Measurements from ENCODE around the gene PLIN1.

PLIN1 gene

DNA sequence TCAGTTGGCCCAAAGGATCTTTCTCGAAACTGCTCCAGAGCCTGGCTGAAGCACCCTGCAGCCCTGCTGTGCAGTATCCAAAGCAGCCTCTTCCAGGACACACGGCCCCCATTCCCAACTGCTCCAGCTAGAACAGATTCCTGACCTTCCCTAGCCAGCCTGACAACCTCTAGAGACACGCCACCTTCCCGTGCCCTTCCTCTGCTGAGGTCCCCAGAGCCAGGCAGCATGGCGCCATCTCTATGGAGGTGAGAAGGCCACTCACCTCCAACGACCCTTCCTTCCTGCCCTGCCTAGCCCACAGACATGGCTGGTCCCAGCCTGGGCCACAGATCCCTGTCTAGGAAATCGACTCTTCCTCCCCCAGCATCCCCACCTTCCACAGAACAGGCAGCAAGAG, 27.0 kb downstream of the PLIN1 start:
- no peak for DNase-seq

DNA sequence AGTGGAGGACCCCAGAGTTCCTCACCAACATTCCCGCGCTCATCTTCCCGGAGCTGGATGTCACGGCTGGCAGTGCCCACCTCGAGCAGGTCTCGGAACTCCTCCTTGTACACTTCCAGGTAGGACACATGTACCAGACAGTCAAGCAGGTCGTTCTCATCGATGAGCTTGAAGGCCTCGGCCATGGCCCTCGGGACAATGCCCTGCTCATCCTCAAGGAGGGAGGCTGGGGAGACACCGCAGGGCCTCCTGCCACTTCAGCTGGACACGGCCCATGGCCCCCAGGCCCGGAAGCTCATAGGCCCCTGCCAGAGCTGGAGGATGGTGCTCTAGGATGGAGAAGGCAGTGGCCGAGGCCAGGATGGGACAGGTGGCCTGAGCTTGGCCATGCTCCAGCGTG, 29.5 kb downstream of the PLIN1 start:
- no peak for DNase-seq

DNA sequence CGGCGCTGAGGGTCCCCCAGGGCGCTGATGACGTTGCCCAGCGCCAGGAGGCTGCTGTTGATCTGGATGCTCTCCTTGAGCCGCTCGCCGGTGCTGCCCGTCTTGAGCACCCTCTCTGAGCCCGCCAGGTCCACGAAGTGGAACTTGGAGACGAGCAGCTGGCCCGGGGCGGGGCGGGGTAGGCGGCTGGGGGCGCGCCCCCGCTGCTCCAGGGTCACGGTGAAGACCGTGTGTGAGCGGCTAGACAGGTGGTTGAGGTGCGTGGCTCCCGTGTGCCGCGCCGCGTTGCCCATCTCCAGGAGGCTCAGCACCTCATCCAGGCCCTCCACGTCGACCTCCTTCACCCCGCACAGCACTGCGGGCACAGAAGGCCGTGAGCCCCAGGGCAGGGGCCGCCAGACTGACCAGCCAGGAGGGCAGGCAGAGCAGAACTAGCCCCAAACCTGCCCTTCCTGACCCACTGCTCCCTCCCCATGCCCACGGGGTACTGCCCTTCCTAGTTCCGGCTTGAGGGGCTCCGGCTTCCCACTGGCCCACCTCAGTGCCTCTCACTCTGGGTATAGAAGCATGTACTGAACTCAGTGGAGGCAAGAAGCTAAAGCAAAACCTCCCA, 30.0 kb downstream of the PLIN1 start:
- no peak for DNase-seq

- DNase-seq = no peak
These were observed 30.8 kb downstream of the PLIN1 start for GRCh38 chr15:89648106-89649012.

- DNase-seq = no peak
These were observed 31.8 kb downstream of the PLIN1 start for GRCh38 chr15:89647191-89647851.

GRCh38 chr15:89646416-89647141, 32.6 kb downstream of the PLIN1 start:
- DNase-seq = no peak

DNA sequence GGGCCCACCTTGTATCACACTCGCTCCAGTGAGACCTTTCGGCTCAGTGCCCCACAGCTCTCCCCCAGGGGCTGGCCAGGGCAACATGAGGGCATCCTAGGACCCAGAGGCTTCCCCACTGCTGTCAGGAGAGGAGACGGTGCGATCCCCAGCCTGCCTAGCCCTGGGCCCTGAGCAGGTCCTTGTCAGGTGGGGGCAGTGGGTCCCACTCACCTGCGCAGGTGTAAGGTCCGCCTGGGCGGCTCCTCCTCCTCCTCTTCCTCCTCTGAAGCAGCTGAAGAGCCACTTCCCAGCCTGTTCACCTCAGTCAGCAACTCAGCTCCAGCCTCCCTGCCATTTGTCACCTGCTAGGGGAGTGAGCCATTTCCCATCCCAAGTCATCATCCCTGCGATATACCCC, 33.5 kb downstream of the PLIN1 start:
- DNase-seq = no peak

- DNase-seq = no peak
These were observed 37.1 kb downstream of the PLIN1 start for GRCh38 chr15:89642106-89642505.

DNA sequence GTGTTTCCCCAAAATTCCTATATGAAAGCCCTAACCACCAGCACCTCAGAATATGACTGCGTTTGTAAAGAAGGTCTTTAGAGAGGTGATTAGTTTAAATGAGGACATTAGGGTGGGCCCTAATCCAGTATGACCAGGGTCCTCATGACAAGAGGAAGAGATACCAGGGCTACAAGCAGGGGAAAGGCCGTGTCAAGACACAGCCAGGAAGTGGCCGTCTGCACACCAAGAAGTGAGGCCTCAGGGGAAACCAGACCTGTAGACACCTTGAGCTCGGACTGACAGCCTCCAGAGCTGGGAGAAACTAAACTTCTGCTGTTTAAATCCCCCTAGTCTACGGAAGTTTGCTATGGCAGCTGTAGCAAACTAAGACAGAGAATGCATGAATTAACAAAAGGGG, 38.1 kb downstream of the PLIN1 start:
- no peak for DNase-seq

DNA sequence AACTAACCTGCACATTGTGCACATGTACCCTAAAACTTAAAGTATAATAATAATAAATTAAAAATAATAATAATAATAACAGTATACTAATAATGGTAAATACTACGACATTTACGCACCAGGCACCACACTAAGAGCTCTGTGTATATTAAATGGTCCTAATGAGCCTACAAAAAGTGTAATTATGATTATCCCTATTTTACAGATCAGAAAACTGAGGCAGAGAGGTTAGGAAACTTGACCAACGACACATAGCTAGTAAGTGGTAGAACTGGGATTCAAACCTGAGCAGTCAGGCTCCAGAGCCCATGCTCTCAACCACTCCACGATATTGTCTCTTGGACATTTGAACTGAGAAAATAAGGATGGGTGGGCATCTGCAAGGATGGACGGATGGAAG, 38.9 kb downstream of the PLIN1 start:
- DNase-seq = no peak

DNA sequence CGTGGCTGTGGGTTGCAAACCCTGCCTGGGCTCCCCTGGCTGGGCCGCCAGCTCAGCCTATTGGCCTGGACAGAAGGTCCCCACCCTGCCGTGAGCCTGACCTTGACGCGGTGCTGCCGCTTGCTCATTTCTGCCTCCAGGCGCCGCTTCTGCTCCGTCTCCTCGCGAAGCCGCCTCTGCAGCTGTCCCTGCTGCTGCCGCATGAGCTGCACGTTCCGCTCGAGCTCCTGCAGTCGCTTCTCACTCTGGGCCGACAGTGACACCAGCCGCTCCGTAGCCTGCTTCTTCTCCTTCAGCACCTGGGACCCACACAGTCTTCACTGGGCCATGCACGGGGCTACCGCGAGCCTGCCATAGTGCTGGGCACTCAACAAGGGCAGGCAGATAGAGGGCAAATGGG, 45.6 kb downstream of the PLIN1 start:
- no peak for DNase-seq

DNA sequence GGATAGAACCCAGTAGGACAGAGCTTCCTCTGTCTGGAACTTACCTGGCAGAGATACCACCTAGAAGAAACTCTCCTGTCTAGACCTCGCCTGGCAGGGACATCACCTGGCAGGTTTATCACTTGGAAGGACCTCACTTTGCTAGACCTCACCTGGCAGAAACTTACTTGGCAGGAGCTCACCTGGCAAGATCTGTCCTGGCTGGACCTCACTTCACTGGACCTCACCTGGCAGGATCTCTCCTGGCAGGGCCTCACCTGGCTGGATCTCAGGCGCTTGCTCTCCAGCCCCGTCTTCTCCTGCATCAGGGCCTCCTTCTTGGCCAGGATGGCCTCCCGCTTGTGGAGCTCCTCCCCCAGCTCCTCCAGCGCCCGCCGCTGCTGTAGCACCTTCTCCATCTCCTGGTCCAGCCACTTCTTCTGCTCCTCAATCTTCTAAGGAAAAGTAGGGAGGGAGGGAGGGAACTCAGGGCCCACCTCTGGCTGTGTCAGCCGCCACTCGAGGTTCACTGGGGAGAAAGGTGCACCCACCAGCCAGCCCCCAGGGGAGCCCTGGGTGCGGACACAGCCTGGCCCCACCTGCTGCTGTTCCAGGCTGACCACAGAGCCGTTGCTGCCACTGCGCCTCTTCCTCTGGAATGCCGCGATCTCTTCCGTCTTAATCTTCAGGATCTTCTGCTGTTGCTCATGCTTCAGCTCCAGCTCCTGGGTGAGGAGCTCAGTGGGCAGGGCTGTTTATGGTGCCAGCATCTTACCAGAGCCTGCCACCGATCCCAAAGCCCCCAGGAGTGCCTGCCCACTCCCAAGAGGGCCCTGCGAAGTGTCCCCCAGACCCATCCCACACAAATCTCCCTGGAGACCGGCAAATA, 46.4 kb downstream of the PLIN1 start:
- no peak for DNase-seq

DNA sequence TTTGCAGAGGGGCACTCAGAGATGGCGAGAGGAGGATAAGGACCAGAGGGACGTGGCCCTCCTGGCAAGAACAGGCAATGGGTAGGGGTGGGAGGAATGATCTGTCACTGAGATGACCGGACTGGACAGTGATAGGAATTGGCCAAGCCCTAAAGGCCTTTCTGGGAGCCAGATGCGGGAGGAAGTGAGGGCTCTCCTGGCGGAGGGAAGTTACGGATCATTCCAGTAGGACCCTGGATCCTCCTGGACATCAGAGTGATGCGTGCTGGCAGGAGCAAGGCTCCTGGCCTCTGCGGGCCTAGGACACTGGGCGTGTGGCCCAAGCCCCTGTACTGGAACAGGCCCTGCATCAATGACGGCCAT, 47.3 kb downstream of the PLIN1 start:
- no peak for DNase-seq

- DNase-seq = no peak
These were observed 47.9 kb downstream of the PLIN1 start for GRCh38 chr15:89630974-89631901.

- no peak for DNase-seq
These were observed 48.9 kb downstream of the PLIN1 start for GRCh38 chr15:89630260-89630659.

DNA sequence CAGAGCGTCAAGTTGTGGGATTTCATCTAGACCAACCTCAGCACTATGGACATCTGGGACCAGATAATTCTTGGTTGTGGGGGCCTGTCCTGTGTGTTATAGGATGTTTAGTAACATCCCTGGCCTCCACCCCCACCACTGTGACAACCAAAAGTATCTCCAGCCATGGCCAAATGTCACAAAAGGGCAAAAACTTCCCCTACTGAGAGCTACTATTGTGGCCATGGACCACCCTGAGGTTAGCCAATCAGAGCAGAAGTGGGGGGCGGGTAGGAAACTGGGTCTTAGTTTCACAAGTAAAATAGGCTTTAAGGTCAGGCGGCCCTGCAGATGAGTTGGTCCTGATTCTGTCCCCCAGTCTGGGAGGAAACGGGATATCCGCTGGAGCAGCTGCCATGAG, 49.3 kb downstream of the PLIN1 start:
- no peak for DNase-seq

- DNase-seq = no peak
These were observed 50.1 kb downstream of the PLIN1 start for GRCh38 chr15:89628806-89629715.

DNA sequence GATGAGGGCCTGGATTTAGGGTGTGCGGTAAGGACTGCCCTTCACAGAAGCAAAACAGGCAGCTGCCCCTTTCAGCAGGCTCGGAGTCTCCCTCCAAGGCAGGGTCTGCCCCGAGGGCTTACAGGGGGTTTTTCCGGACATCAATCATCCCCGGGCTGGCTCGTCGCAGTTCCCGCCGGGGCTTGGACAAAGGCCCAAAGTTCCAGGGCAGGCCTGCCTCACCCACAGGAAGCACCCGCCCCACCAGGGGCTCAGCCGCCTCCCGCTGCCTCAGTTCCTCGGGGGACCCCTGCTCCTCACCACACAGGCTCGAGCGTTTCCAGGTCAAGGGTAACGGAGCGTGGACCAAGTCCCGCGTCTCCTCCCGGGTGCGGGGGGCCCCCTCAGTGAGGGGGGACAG, 50.9 kb downstream of the PLIN1 start:
- DNase-seq = no peak

GRCh38 chr15:89627256-89627970, 51.8 kb downstream of the PLIN1 start:
- DNase-seq = no peak

All from NCI-H2227 treated with DMSO at 0.1 percent for 48 hours (cell line).